ENCODE results near the gene CLPTM1L.
"Not testable (repeated sequence)": the region's sequence is repeated elsewhere in the genome, so short reads cannot be mapped to it uniquely, and the experiment has no call there.

The CLPTM1L gene

GRCh38 chr5:1359713-1360112 lies 14.8 kb upstream of the CLPTM1L start:
- DNase-seq = no peak

- no peak for DNase-seq
Observed at GRCh38 chr5:1359031-1359645, 14.2 kb upstream of the CLPTM1L start.

GRCh38 chr5:1358726-1359025 lies 13.8 kb upstream of the CLPTM1L start:
- DNase-seq = no peak

- DNase-seq = no peak
Observed at GRCh38 chr5:1357946-1358725, 13.2 kb upstream of the CLPTM1L start.

GRCh38 chr5:1356873-1357787 lies 12.2 kb upstream of the CLPTM1L start:
- no peak for DNase-seq

GRCh38 chr5:1354576-1354975 lies 9.7 kb upstream of the CLPTM1L start:
- DNase-seq = no peak

- DNase-seq = no peak
Observed at GRCh38 chr5:1352231-1353219, 7.6 kb upstream of the CLPTM1L start.

GRCh38 chr5:1351156-1351555 lies 6.3 kb upstream of the CLPTM1L start:
- DNase-seq = no peak

GRCh38 chr5:1349246-1349645 lies 4.3 kb upstream of the CLPTM1L start:
- DNase-seq = no peak

GRCh38 chr5:1348986-1349245 lies 4.0 kb upstream of the CLPTM1L start:
- no peak for DNase-seq

- no peak for DNase-seq
Observed at GRCh38 chr5:1347571-1347970, 2.7 kb upstream of the CLPTM1L start.

GRCh38 chr5:1346627-1347440 lies 1.9 kb upstream of the CLPTM1L start:
- no peak for DNase-seq

- DNase-seq = no peak
Observed at GRCh38 chr5:1345876-1346626, 1.2 kb upstream of the CLPTM1L start.

GRCh38 chr5:1343931-1344901 lies 683 bp downstream of the CLPTM1L start:
- no peak for DNase-seq

- DNase-seq = no peak
Observed at GRCh38 chr5:1343315-1343751, 1.6 kb downstream of the CLPTM1L start.

GRCh38 chr5:1342711-1343110 lies 2.2 kb downstream of the CLPTM1L start:
- DNase-seq = not testable (repeated sequence)

- DNase-seq = no peak
Observed at GRCh38 chr5:1342268-1342667, 2.6 kb downstream of the CLPTM1L start.

GRCh38 chr5:1341863-1342262 lies 3.0 kb downstream of the CLPTM1L start:
- DNase-seq = no peak

GRCh38 chr5:1339818-1340210 lies 5.1 kb downstream of the CLPTM1L start:
- DNase-seq = not testable (repeated sequence)

All from T-helper 9 cell (primary cell).